Retina (tissue), 1 donor: ENCODE results near the gene CACNA2D3.
"Not testable (repeated sequence)": the region's sequence is repeated elsewhere in the genome, so short reads cannot be mapped to it uniquely, and the experiment has no call there.

Source experiments
- DNase-seq: peaks from one replicate; pipeline ENCODE4 v3.0.0-alpha.2; 2016

The CACNA2D3 gene

DNA sequence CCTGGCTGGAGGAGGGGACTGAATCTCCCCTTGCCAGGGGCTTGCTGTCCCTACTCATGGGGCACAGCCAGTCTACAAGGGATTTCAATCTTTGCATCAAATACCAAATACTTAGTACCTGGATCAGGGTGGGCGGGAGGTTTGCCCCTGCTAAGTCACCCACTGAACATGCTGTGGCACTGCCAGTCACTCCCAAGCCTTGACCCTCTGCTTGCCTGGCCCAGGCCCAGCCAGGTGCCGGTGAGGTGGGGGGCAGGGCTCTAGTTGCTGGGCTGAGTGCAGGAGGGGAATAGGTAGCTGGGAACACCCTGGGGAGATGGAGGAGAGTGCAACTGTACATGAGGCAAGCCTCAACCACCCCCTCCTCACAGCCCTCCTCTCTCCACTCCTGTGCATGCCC is 941.8 kb downstream of the CACNA2D3 start:
- no peak for DNase-seq

DNA sequence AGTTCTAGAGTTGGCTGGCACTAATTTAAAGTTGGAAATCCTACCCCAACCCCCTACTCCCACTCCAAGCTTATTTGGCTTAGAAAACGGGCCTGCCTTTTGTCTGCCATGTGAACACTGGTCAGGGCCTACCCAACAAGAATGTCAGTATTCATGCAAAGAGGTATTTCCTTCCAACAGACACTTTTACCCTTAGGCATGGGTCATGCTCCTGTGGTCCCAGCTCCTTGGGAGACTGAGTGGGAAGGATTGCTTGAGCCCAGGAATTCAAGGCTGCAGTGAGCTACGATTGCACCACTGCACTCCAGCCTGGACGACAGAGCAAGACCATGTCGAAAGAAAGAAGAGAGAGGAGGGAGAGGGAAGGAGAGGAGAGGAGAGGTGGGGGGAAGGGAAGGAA is 943.0 kb downstream of the CACNA2D3 start:
- no peak for DNase-seq

DNA sequence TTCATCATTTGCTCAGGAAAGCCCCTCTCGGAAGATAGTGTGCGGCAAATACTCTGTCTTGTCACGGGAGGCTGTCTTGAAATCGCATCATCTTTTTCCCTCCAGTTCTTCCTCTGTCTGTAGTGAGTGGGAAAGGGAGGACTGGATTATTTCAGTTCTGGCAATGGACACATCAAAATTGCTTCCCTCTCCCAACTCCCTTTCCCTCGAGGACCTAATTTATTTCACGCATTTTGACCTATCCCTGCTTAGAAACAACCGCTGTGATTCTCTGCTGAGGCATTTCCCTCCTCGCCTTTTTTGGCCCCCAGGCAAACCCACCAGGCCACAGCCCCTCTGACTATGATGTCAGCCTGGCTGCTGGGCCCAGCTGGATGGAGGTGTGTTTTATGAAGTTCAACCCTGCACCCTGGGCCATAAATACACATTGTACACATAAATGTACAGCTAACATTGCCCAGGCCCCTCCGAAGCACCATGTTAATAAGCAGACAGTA is 944.2 kb downstream of the CACNA2D3 start:
- no peak for DNase-seq

DNA sequence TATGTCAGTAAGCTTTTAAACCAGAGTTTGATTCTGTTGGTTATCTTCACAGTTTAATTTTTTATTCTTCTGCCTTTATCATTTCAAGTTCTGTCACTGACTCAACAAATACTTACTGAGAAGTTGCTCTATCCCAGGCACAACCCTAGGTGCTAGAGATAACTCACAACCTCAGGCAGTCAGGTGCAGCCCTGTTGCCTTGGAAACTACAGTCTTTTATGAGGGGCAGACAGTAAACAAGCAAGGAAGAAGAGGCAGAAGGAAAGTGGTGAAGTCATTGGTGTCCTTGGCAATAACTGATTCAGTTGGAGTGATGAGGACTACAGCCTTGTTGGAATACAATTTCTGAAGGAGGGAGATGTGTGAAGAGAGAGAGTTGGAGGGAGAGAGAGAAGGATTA is 947.6 kb downstream of the CACNA2D3 start:
- DNase-seq, result no peak

DNA sequence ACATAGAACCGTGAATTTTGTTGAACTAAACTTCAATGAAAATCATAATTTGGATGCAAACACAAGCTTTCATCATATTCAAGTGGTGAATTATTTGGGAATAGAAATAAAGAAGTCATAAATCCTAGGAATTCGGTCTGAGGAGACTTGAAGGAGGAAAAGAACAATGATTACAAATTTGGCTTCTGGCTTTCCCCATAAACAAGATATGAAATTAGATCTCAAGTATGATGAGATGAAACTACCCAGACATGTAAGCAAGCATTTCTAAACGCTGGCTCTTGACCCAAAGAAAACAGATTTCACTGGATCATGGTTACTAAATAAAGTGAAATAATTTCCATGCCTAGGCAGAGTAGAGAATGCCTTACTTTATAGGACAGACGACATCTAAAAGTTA is 952.4 kb downstream of the CACNA2D3 start:
- DNase-seq, result no peak

DNA sequence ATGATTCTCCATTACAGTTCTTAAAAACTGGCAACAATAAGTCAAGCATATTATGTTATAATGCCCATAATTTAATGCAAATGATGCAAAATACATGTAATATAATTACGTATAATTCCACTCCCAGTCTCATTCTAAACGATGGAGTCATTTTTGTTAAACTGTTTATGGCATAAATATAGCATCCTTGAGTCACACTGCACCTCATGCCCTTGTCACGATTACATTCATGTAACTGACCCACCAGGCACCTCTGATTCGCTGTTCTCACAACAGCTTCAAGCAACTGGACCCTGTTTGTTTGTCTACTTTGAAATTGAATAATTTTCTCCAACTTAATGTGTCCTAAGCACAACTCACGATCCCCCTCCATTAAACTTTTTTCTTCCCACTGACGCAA is 953.5 kb downstream of the CACNA2D3 start:
- DNase-seq, result no peak

DNA sequence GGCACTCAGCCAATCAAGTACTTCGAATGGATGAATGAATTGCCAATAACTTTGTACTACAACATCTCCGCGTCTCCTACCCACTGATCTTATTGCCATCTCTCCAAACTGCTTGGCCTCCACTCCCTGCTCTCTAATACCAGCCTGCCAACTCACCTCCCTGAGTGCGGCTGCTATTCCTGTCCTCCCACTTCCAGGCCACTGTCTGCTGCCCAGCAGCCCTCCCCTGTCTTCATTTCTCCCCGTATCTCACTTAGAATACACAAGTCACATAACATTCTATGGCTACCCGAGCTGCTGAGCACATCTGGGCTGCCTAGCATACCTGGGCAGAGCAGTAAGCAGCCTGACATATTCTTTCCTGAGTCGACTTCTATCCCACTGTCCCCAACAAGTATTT is 955.4 kb downstream of the CACNA2D3 start:
- DNase-seq, result no peak

DNA sequence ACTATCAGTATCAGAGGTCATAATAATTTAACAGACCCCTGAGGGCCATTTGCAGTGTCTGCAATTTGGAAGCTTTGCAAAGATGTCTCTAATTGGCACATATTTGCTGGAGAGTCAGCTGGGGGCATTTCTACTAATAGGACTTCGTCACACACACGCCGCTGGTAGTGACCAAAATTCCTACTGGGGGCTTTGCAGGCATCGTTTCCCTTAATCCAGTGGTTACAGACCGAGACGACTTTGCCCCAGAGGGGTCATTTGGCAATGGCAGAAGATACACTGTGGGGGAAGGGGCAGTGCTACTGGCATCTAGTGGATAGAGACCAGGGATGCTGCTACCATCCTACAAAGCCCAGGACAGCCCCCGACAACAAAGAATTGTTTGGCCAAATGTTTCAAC is 956.5 kb downstream of the CACNA2D3 start:
- no peak for DNase-seq

DNA sequence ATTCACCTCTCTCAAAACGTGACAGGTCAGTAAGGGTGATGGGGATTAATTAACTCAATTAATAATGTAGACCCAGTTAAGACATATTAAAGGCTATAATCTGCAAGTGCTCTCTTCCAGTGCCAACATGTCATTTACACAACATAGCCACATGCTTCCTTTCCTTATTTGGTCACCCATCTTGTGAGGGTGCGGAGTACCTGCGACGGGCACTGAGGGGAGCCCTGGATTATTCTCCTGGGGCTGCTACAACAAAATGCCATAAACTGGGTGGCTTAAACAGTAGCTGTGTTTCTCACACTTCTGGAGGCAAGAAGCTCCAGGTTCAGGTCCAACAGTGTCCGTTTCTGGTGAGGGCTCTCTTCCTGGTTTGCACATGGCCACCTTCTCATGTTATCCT is 962.9 kb downstream of the CACNA2D3 start:
- no peak for DNase-seq

DNA sequence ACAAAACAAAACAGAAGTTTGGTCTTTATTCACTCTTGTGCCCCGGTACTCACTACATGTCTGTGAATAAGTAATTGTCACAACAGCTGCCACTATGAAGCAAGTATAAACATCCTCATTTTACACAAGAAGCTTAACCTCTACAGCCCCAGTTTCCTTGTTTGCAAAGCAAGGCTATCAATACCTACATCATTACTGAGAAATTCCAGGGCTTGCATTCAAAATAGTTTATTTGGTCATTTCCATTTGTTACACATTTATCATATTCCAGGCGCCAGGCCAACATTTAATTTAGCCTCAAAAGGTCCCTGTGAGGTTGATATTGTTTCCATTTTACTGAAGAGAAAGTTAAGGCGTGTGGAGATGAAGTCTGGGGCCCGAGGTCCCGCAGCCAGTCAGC is 966.9 kb downstream of the CACNA2D3 start:
- no peak for DNase-seq

DNA sequence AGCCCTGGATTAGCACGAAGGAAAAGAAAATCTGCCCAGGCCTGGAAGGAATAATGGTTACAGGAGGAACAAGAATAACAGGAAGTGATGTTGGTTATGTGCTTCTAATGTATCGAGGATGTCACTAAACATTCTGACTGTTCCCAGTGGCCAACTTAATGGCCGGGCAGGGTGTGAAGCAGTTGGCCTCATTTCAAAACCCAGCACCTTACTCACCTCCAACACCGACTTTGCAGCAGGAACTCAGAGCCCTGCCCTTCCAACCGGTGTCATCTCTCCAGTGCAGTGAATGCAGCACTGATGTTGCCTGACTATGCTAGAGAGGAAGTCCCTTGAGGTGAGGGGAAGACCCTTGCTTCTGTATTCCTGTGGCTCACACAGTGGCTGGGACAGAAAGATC is 967.9 kb downstream of the CACNA2D3 start:
- DNase-seq, result no peak

DNA sequence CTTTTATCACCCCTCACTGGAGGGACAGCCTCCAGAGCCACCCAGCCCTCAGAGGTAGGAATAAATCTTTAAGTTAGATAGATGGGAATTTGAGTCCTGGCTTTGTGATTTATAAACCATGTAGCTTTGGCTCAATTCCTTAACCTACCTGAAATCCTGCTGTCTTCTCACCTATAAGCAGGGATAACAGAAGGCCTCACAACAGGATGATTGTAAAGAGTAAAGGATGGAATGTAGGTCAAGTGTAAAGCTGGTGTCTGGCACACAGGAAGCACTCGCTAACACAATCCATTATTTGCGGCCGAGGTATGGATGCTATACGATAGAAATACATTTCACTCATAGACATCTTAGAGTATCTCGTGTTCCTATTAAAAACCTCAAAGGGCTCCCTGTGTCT is 968.4 kb downstream of the CACNA2D3 start:
- DNase-seq, result no peak

DNA sequence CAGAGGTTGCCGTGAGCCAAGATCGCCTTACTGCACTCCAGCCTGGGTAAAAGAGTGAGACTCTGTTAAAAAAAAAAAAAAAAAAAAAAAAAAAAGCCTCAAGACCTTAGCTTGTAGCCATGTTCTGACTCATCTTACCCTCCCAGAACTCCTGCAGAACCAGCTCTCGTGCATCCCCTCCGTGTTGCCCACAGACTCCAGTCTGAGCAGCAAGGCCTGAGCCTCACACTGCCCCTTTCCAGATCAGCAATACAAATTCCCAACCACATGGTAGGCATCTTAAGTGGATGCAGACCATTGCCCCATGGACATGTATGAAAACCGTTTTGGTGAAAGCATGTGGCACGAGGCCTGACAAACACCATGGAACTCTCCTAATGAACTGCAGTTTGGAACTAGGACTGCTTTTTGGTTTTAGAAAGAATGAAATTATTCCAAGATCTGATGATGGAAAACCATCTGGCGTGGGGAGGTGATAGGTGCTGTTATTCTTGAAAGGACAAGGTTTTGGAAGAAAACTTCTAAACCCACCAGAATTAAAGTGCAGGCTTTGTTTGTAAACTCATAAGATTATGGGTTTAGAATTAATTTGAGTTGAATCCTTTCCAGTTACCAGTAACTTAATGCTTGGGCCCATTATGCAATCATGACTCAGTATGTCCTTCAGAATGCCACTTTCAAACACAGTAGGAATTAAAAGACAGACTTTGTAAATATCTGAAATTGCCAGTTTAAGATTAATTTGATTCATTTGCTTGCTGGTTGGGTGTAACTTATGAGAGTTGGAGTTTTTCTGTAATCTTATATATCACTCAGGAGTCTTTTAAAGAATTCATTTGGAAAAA is 969.3 kb downstream of the CACNA2D3 start:
- no peak for DNase-seq

DNA sequence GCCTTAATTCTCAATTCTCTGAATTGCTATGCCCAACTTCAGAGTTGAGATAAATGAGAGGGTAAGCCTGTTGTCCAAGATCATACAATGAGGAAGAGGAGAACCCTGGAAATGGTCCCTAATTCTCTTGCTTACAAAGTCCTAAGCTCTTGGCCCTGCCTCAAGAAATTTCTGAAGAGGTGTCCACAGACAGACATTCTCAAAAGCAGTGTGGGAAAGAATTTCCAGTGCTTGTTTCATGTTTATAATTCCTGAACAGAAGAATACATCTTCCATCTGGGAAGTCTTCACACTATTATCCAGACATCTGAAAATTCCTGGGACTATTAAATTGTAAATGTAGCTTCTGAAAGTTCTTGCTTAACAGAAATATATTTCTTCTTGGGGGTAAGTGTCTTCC is 972.3 kb downstream of the CACNA2D3 start:
- DNase-seq, result no peak

DNA sequence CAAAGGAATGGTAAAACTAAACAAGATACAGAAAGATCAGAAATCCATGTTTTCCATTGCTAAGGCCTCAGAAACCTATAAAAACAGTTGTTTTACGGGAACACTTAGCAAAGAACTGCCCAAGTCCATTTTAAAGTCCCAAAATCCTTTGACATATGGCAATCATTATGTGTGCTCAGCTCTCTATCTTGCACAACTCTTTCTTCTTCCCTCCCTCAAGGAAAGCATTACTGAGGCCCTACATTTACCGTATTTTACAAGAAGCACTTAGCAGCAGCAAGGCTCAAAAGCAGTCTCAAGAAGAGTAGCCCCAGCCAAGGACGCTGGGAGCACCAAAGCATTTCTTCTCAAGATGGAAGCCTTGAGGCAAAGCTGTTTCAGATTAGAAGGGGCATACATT is 975.1 kb downstream of the CACNA2D3 start:
- no peak for DNase-seq

DNA sequence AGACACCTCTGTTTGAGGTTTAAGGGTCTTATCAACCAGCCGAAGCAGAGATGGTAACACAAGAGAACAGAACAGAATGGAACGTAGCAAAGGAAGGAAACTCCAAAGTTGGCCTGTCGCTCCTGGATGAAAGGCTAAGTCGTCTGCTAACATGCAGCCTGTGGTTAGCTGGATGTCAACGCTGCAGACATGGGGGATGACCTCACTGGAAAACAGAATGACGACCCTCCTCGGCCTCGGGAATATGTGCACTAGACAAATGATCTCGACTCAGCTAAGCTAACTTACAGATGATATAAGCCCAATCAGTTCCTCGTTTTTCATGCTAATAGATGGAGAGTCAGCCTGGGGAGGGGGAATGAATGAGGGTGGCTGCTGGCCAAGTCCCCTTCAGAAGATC is 983.3 kb downstream of the CACNA2D3 start:
- no peak for DNase-seq

DNA sequence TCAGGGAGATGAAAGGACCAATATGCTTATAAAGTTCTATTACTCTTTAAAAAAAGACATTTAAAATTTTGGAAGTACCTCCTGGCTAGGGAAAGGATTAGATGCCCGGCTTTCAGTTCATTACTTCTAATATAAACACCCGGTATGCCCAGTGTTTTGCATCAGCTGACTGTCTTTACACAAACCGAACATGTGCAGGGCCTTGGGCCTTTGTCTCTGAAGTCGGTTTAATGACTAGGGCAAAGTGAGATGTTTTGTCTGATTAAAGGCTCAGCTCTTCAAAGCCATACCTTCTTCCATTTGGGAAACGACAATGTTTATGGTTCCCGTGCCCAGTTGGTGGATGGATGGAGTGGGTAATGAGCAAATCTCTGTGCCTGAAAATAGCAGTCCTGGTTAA is 984.8 kb downstream of the CACNA2D3 start:
- DNase-seq, result no peak

DNA sequence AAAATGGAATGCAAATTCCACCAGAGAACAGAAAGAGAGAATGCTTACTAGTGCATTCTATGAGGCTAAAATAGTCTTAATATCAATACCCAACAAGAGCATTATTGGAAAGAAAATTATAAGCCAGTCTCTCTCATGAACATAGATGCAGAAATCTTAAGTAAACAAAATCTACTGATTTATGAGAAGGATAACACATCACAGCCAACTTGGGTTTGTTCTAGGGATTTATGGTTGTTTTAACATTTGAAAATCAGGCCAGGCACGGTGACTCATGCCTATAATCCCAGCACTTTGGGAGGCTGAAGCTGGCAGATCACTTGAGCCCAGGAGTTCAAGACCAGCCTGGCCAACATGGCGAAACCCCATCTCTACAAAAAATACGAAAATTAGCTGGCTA is 989.6 kb downstream of the CACNA2D3 start:
- not testable (repeated sequence) for DNase-seq

DNA sequence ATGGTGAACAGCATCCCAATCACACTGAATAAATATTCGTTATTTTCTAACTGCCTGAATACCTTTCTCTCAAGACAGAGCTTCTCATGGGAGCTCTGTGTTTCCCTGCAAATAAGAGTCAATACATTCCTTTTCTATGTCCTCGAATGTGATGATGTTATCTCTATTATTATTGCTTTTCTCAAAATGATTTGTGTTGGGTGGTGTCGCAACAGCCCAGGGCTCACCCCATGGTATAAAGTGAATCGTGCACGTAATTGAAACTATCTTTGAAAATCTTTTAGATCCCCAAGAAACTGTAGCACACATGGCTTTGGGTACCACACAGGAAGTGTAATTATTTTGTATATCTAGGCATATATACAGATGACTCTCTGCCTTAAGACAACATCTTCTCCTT is 996.1 kb downstream of the CACNA2D3 start:
- DNase-seq, result no peak

DNA sequence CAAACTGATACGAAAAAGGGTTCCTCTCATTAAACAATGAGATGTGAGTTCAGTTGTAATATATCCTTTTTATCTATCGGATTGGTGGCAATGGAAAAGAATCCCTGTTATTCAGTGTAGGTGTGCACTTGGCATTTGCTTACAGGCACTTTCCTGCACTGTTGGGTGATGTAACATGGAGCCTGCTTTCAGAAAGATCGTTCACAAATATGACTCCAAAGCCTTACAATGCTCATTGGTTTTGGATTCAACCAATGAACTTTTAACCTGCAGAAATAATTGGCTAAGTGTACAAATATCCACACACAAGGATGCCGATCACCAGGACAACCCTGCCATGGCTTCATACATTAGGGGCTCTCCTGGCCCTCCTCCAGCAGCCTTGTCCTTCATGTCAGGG is 996.9 kb downstream of the CACNA2D3 start:
- DNase-seq, result no peak

DNA sequence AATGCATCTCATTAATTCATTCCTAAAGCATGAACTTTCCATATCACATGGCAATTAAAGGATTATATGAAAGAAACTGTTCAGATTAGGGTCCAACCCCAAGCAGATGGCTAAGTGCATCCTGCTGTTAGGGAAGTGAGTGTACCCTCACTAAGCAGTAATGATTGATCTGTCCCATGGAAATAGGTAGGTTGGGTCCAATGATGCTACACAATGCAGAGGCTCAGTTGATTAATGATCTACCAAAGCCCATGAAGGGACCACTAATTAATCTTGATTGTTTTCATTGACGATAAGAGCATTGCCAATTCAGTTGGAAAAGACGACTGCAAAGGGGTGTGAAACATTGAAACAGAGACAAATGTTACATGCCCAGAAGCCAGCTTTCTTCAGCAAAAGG is 1000.0 kb downstream of the CACNA2D3 start:
- DNase-seq, result no peak
